Thymus (tissue), 11 donors: ENCODE data around the gene DDX50. TPM values are rescaled to one million over a fixed set of nuclear protein-coding genes. Genes with fewer than 3 reads are reported as not detected.
A peak's percentile ranks its signal among the peaks of the same experiment; 100 is the strongest.
"Not testable (repeated sequence)": the region's sequence is repeated elsewhere in the genome, so short reads cannot be mapped to it uniquely, and the experiment has no call there.

Source experiments
- DNase-seq, 9 donors: peaks; one replicate each; pipeline ENCODE4 v3.0.0-alpha.2; 2013; ENCODE audit warnings: low spot score in 9 of 9, low read depth in 6 of 9, missing footprints in 1 of 9
- H3K27ac ChIP-seq, 2 donors: one replicate each; pipeline ENCODE4 v1.5.1; 2013; ENCODE audit warnings: control low read depth in 1 of 2, low read depth in 1 of 2, low read length in 1 of 2, mild to moderate bottlenecking in 1 of 2, moderate library complexity in 1 of 2
- H3K27me3 ChIP-seq, 2 donors: one replicate each; pipeline ENCODE4 v1.5.1; 2013; ENCODE audit warnings: low read length in 1 of 2; ENCODE audit not compliant: control insufficient read depth in 2 of 2, insufficient read depth in 1 of 2
- H3K36me3 ChIP-seq, 2 donors: one replicate each; pipeline ENCODE4 v1.5.1; 2013; ENCODE audit warnings: low read length in 1 of 2, mild to moderate bottlenecking in 1 of 2, moderate library complexity in 1 of 2; ENCODE audit not compliant: control insufficient read depth in 2 of 2, insufficient read depth in 2 of 2
- H3K4me1 ChIP-seq, 2 donors: one replicate each; pipeline ENCODE4 v1.5.1; 2013; ENCODE audit warnings: low read length in 2 of 2; ENCODE audit not compliant: control insufficient read depth in 2 of 2, insufficient read depth in 2 of 2
- H3K4me3 ChIP-seq, 2 donors: one replicate each; pipeline ENCODE4 v1.5.1; 2013; ENCODE audit warnings: low read length in 2 of 2, control low read depth in 1 of 2, mild to moderate bottlenecking in 1 of 2
- H3K9me3 ChIP-seq, 2 donors: one replicate each; pipeline ENCODE4 v1.5.1; 2013; ENCODE audit warnings: low read length in 1 of 2, mild to moderate bottlenecking in 1 of 2; ENCODE audit not compliant: control insufficient read depth in 2 of 2, insufficient read depth in 1 of 2
- WGBS: extraction: QIAGEN DNeasy Blood & Tissue Kit; methylation state at CpG from one replicate; pipeline ENCODE4 v1.1.7; 2013; 5-methylcytosine and 5-hydroxymethylcytosine counted together
- polyA plus RNA-seq: library from polyadenylated mRNA; stranded (reverse); fragments of 200-250 nt; gene quantifications from one replicate; pipeline ENCODE4 v1.2.3, GENCODE V29; 2013
- total RNA-seq: library from RNA; stranded (reverse); fragments of 120-200 nt; gene quantifications from one replicate; pipeline ENCODE4 v1.2.4, GENCODE V29; 2013
- donor health status: healthy.

The DDX50 gene
- total and polyA plus RNA-seq, 2 donors: 40.0 to 62.9 TPM

DNA sequence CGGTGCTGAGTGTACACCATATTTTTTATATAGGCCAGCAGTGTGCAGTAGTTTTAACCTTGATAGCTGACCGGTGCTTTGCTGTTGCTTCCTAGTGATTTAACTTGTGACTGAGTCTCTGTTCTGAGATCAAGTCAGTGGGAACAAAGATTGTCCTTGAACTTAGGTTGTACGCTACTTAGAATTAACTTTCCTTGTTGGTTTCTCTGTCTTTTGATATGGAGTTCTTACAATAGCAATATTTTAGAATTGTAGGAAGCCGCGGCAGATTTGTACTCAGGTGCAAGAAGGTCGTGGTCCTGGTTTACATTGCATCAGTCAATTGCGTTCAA is 56.1 kb downstream of the DDX50 start:
- H3K4me3 ChIP-seq: peak overlapping the region; percentile 74 to 92
- peaks cover 10 to 16% of the 10 kb centered on the region in 2 donors for H3K4me1 ChIP-seq
- no peak for DNase-seq
- peaks cover 4 to 25% of the 10 kb centered on the region in 2 donors for H3K36me3 ChIP-seq
- H3K27ac ChIP-seq: peak overlapping the region; percentile 18 to 33
- no peaks in the 10 kb centered on the region for H3K9me3 ChIP-seq
- WGBS: 75% methylated on average over 7 of the region's 7 CpGs
- H3K27me3 ChIP-seq: no peaks in the 10 kb centered on the region

DNA sequence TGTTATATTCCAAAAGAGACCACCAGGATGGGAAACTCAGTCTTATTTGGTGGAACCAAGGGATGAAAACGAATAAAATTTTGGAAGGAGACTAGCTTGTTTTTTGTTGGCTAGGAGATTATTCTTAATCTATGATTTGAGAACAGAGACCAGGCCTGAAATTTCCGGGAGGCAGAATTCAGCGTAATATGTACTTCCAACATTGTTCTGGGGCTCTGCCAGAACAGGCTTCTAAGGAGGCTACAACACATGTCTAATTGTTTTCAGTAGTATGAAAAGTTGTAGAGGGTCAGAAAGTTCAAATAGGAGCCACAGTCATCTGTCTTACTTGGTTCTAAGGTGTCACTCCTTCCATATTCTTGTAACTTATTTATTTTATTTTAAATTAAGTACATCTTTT is 56.5 kb downstream of the DDX50 start:
- Histone ChIP-seq H3K4me1 (peaks cover 10 to 16% of the 10 kb centered on the region in 2 donors), H3K36me3 (peaks cover 8 to 29% of the 10 kb centered on the region in 2 donors)
- WGBS: 89% methylated on average over 3 of the region's 3 CpGs

DNA sequence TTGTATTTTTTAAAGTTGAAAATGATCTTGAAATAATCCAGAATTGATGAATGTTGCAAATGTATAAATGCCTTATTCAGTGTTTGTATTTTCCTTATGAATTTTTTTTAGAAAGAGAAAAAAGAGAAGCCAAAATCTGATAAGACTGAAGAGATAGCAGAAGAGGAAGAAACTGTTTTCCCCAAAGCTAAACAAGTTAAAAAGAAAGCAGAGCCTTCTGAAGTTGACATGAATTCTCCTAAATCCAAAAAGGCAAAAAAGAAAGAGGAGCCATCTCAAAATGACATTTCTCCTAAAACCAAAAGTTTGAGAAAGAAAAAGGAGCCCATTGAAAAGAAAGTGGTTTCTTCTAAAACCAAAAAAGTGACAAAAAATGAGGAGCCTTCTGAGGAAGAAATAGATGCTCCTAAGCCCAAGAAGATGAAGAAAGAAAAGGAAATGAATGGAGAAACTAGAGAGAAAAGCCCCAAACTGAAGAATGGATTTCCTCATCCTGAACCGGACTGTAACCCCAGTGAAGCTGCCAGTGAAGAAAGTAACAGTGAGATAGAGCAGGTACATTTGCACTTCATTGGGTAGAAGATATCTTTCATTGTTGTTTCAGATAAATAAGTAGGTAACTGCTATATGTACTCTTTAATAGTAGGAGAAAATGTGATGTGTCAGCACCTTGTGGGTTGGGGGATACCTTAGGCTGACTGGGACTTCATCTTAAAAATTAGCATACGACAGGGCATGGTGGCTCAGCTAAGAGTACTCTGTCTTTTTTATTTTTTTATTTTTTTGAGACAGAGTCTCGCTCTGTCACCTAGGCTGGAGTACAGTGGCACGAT is 58.8 kb downstream of the DDX50 start:
- peaks cover 10 to 12% of the 10 kb centered on the region in 2 donors for H3K4me1 ChIP-seq
- no peaks in the 10 kb centered on the region for H3K9me3 ChIP-seq
- H3K4me3 ChIP-seq: no peak overlapping the region
- DNase-seq: no peak
- peaks cover 26 to 47% of the 10 kb centered on the region in 2 donors for H3K36me3 ChIP-seq
- H3K27me3 ChIP-seq: no peaks in the 10 kb centered on the region
- H3K27ac ChIP-seq: no peak overlapping the region
- 98% methylated on average over 4 of the region's 4 CpGs for WGBS

More for the DNA sequence above, 56.5 kb downstream of the DDX50 start:
- peak overlapping the region; percentile 7 to 18 for H3K27ac ChIP-seq
- H3K27me3 ChIP-seq: no peaks in the 10 kb centered on the region
- peak overlapping the region; percentile 74 to 92 for H3K4me3 ChIP-seq
- peak in 1 of 9 donors; percentile 5 for DNase-seq
- no peaks in the 10 kb centered on the region for H3K9me3 ChIP-seq

DNA sequence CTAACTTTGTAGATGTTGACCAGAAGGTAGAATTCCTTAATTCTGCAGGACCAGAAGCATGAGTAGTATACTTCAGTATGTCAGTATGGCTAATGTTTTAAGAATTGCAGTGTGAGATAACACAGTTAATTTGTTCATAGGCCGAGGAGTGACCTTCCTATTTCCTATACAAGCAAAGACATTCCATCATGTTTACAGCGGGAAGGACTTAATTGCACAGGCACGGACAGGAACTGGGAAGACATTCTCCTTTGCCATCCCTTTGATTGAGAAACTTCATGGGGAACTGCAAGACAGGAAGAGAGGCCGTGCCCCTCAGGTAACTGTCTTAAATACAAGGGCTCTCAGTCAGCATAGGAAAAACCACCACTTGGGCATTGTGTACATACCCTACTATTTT is 62.0 kb downstream of the DDX50 start:
- peaks cover 47 to 77% of the 10 kb centered on the region in 2 donors for H3K36me3 ChIP-seq
- no peak overlapping the region for H3K27ac ChIP-seq
- 97% methylated on average over 4 of the region's 4 CpGs for WGBS
- no peak for DNase-seq
- H3K27me3 ChIP-seq: no peaks in the 10 kb centered on the region
- no peaks in the 10 kb centered on the region for H3K4me1 ChIP-seq
- H3K9me3 ChIP-seq: no peaks in the 10 kb centered on the region
- no peak overlapping the region for H3K4me3 ChIP-seq

DNA sequence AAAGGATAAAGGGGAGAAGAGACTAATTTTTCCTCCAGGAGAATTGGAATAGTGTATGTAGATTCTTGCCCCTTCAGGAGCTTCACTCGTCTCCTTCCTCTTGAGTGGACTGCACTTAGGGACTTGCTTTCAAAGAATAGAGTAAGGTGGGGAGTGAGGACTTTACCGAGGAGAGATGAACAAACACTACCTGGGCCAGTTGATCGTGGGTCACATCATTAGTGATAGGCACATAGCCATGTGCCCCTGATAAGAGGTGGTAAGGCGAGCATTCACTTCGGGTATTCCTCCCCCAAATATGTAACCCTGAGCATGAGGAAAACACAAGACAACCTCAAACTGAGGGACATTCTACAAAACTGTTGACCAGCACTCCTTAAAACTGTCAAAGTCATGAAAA is 72.9 kb downstream of the DDX50 start:
- H3K4me3 ChIP-seq: no peak overlapping the region
- no peaks in the 10 kb centered on the region for H3K4me1 ChIP-seq
- no peaks in the 10 kb centered on the region for H3K27me3 ChIP-seq
- DNase-seq: no peak
- peaks cover 56 to 86% of the 10 kb centered on the region in 2 donors for H3K36me3 ChIP-seq
- H3K27ac ChIP-seq: no peak overlapping the region
- WGBS: 98% methylated on average over 5 of the region's 5 CpGs
- no peaks in the 10 kb centered on the region for H3K9me3 ChIP-seq

DNA sequence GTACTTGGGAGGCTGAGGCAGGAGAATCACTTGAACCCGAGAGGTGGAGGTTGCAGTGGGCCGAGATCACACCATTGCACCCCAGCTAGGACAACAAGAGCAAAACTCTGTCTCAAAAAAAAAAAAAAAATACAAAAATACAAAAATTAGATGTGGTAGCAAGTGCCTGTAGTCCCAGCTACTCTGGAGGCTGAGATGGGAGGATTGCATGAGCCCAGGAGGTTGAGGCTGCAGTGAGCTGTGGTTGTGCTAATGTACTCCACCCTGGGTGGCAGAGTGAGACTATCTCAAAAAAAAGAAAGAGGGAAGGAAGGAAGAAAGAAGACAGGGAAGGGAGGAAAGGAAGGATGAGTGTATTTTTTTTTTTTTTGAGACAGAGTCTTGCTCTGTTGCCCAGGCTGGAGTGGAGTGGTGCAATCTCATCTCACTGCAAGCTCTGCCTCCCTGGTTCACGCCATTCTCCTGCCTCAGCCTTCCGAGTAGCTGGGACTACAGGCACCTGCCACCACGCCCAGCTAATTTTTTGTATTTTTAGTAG is 74.9 kb downstream of the DDX50 start:
- not testable (repeated sequence) for H3K4me1 ChIP-seq, H3K4me3 ChIP-seq, H3K27ac ChIP-seq, DNase-seq, H3K9me3 ChIP-seq, H3K27me3 ChIP-seq
- H3K36me3 ChIP-seq: peaks cover 48 to 91% of the 10 kb centered on the region in 2 donors
- 97% methylated on average over 5 of the region's 5 CpGs for WGBS

DNA sequence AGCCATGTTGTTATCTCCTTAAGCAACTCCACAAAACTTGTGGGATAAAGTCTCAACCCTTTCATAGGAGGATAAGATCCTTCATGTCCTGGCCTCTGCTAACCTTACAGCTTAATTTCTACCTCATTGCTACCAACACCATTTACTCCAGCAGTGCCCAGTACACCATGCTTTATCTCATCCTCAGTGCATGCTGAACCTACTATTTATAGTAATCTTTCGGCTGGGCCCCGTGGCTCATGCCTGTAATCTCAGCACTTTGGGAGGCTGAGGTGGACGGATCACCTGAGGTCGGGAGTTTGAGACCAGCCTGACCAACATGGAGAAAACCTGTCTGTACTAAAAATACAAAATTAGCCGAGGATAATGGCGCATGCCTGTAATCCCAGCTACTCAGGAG is 78.6 kb downstream of the DDX50 start:
- H3K27ac ChIP-seq, H3K4me1 ChIP-seq, H3K27me3 ChIP-seq, DNase-seq, H3K9me3 ChIP-seq, H3K4me3 ChIP-seq: not testable (repeated sequence)
- H3K36me3 ChIP-seq: peaks cover 33 to 89% of the 10 kb centered on the region in 2 donors
- WGBS: over 99% methylated on average over 6 of the region's 6 CpGs

DNA sequence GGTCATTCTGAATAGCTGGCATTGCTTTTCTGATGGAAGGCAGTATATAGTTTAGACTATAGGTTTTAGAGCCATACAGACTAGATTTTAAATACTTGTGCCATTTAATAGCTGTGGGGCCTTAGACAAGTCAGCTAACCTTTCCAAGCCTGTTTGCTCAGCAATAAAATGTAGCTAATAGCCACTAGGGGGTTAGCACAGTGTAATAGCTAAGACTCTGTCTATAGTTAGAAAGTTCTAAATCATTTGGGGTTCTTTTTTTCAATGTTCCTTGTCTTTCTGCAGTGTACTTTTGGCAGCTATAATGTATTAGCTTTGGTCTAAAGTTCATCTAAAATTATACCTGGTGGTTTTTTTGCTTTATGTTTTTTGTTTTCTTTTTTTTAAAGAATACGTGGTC is 80.0 kb downstream of the DDX50 start:
- Histone ChIP-seq H3K4me1 (no peaks in the 10 kb centered on the region), H3K4me3 (no peak overlapping the region), H3K36me3 (peaks cover 32 to 84% of the 10 kb centered on the region in 2 donors), H3K9me3 (no peaks in the 10 kb centered on the region), H3K27me3 (no peaks in the 10 kb centered on the region), H3K27ac (no peak overlapping the region)
- 98% methylated on average over 1 of the region's 1 CpG for WGBS
- no peak for DNase-seq

DNA sequence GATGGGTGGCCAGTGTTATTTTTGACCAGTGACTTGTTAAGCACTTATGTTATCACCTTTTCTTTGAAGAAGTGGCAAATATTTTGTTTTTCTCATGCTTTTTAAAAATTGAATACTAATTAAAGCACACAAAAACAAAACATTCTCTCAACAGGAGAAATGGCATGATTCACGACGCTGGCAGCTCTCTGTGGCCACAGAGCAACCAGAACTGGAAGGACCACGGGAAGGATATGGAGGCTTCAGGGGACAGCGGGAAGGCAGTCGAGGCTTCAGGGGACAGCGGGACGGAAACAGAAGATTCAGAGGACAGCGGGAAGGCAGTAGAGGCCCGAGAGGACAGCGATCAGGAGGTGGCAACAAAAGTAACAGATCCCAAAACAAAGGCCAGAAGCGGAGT is 81.3 kb downstream of the DDX50 start:
- Histone ChIP-seq H3K27me3 (no peaks in the 10 kb centered on the region), H3K4me3 (no peak overlapping the region), H3K36me3 (peaks cover 27 to 74% of the 10 kb centered on the region in 2 donors), H3K27ac (no peak overlapping the region), H3K9me3 (no peaks in the 10 kb centered on the region), H3K4me1 (no peaks in the 10 kb centered on the region)
- WGBS: 98% methylated on average over 11 of the region's 11 CpGs
- DNase-seq: no peak
